Astrocyte (in vitro differentiated cells and primary cell): ENCODE results near the gene PIK3R3. TPM values are rescaled to one million over a fixed set of nuclear protein-coding genes. Genes with fewer than 3 reads are reported as not detected.

Source experiments
- DNase-seq: peaks from one replicate; pipeline ENCODE4 v3.0.0-alpha.2; 2010; ENCODE audit warnings: low read depth
- FAIRE-seq: peaks from 2 replicates; lab custom pipeline; 2011; peaks lifted over from hg19 to GRCh38; lab: Jason Lieb, UNC
- H2AFZ ChIP-seq: 2 replicates; pipeline ENCODE4 v1.6.0; 2012; ENCODE audit warnings: low read depth, low read length, inconsistent platforms
- H3K27ac ChIP-seq: 2 replicates; pipeline ENCODE4 v1.5.1; 2011; ENCODE audit warnings: low read depth, low read length, inconsistent platforms
- H3K27me3 ChIP-seq: 2 replicates; pipeline ENCODE4 v1.6.0; 2011; ENCODE audit warnings: low read length, inconsistent platforms; ENCODE audit not compliant: insufficient read depth
- H3K36me3 ChIP-seq: 2 replicates; pipeline ENCODE4 v1.5.1; 2011; ENCODE audit warnings: low read length, inconsistent platforms; ENCODE audit not compliant: insufficient read depth
- H3K4me1 ChIP-seq: 2 replicates; pipeline ENCODE4 v1.5.1; 2011; ENCODE audit warnings: low read length, inconsistent platforms; ENCODE audit not compliant: insufficient read depth
- H3K4me2 ChIP-seq: 2 replicates; pipeline ENCODE4 v1.6.0; 2012; ENCODE audit warnings: low read length, inconsistent platforms
- H3K4me3 ChIP-seq: 2 replicates; pipeline ENCODE4 v1.5.1; 2011; ENCODE audit warnings: low read depth, mild to moderate bottlenecking, low read length, inconsistent platforms; ENCODE audit not compliant: insufficient read depth
- H3K79me2 ChIP-seq: 2 replicates; pipeline ENCODE4 v1.6.0; 2012; ENCODE audit warnings: mild to moderate bottlenecking, low read length, inconsistent platforms; ENCODE audit not compliant: insufficient read depth
- H3K9ac ChIP-seq: 2 replicates; pipeline ENCODE4 v1.6.0; 2012; ENCODE audit warnings: mild to moderate bottlenecking, low read length, inconsistent platforms
- H3K9me3 ChIP-seq: 2 replicates; pipeline ENCODE4 v1.5.1; 2012; ENCODE audit warnings: low read depth, mild to moderate bottlenecking, low read length, inconsistent platforms; ENCODE audit not compliant: insufficient read depth
- H4K20me1 ChIP-seq: 2 replicates; pipeline ENCODE4 v1.6.0; 2012; ENCODE audit warnings: low read length, inconsistent platforms; ENCODE audit not compliant: insufficient read depth
- H3K27ac Mint-ChIP-seq: one replicate; pipeline ENCODE4 v1.8.0; 2021; ENCODE audit warnings: mild to moderate bottlenecking, mixed read lengths; ENCODE audit not compliant: unreplicated experiment
- H3K27me3 Mint-ChIP-seq: one replicate; pipeline ENCODE4 v1.8.0; 2021; ENCODE audit warnings: low read depth, mixed read lengths; ENCODE audit not compliant: unreplicated experiment
- H3K36me3 Mint-ChIP-seq: one replicate; pipeline ENCODE4 v1.8.0; 2021; ENCODE audit warnings: low read depth, mixed read lengths; ENCODE audit not compliant: unreplicated experiment
- H3K4me1 Mint-ChIP-seq: one replicate; pipeline ENCODE4 v1.8.0; 2021; ENCODE audit warnings: low read depth, mixed read lengths; ENCODE audit not compliant: unreplicated experiment
- H3K4me3 Mint-ChIP-seq: one replicate; pipeline ENCODE4 v1.8.0; 2021; ENCODE audit warnings: mild to moderate bottlenecking, moderate library complexity, mixed read lengths; ENCODE audit not compliant: unreplicated experiment
- H3K9me3 Mint-ChIP-seq: one replicate; pipeline ENCODE4 v1.8.0; 2021; ENCODE audit warnings: mild to moderate bottlenecking, mixed read lengths; ENCODE audit not compliant: unreplicated experiment
- CTCF ChIP-seq: IDR thresholded peaks from 2 replicates; pipeline ENCODE4 v1.5.1; 2011; ENCODE audit warnings: low read depth, mild to moderate bottlenecking, inconsistent platforms, low read length, moderate library complexity; ENCODE audit not compliant: insufficient read depth
- EZH2 ChIP-seq: IDR thresholded peaks from 2 replicates; pipeline ENCODE4 v1.6.1; 2012; ENCODE audit warnings: mild to moderate bottlenecking, low read length, inconsistent platforms; ENCODE audit not compliant: insufficient read depth
- total RNA-seq: library from RNA; stranded (reverse); gene quantifications from 2 replicates; pipeline ENCODE4 v1.2.1, GENCODE V29; 2021

Gene PIK3R3
- total RNA-seq, 1 donor from 2014 or later, result 68.4 TPM

GRCh38 chr1:45994423-45994822 is 138.0 kb downstream of the PIK3R3 start:
- peaks cover 2% of the 10 kb centered on the region for H3K79me2 ChIP-seq
- no peak overlapping the region for H3K27ac Mint-ChIP-seq
- H4K20me1 ChIP-seq, result peaks cover 6% of the 10 kb centered on the region
- H3K27me3 ChIP-seq, result no peaks in the 10 kb centered on the region
- no peak overlapping the region for H3K4me3 Mint-ChIP-seq
- H3K27me3 Mint-ChIP-seq, result no peaks in the 10 kb centered on the region
- H3K36me3 Mint-ChIP-seq, result peaks cover 8% of the 10 kb centered on the region
- no peak overlapping the region for H3K4me3 ChIP-seq
- H3K4me1 Mint-ChIP-seq, result peaks cover 2% of the 10 kb centered on the region
- H3K4me1 ChIP-seq, result no peaks in the 10 kb centered on the region
- H2AFZ ChIP-seq, result no peak overlapping the region
- no peak overlapping the region for H3K9ac ChIP-seq
- peaks cover 1% of the 10 kb centered on the region for H3K9me3 Mint-ChIP-seq
- H3K27ac ChIP-seq, result no peak overlapping the region
- DNase-seq (no peak), FAIRE-seq (no peak)
- no peaks in the 10 kb centered on the region for H3K9me3 ChIP-seq
- no peaks in the 10 kb centered on the region for H3K36me3 ChIP-seq
- TF ChIP-seq EZH2 (no peak), CTCF (no peak)
- no peak overlapping the region for H3K4me2 ChIP-seq

Other genes starting within 250 kb of the PIK3R3 start
- 1.7 and 2.2 TPM in 2 replicates for gene TSPAN1, start 42.5 kb upstream of the PIK3R3 start, total RNA-seq
- gene P3R3URF, start 43.9 kb upstream of the PIK3R3 start, total RNA-seq, result not detected in 2 replicates
- 55.1 and 57.8 TPM in 2 replicates for gene POMGNT1, start 65.8 kb upstream of the PIK3R3 start, total RNA-seq
- gene LURAP1, start 70.7 kb upstream of the PIK3R3 start, total RNA-seq, result 1.3 and 1.7 TPM in 2 replicates
- 1.9 and 2.4 TPM in 2 replicates for gene RAD54L, start 115.1 kb upstream of the PIK3R3 start, total RNA-seq
- 88.2 and 94.5 TPM in 2 replicates for gene LRRC41, start 171.0 kb upstream of the PIK3R3 start, total RNA-seq
- 299 and 337 TPM in 2 replicates for gene UQCRH, start 171.1 kb upstream of the PIK3R3 start, total RNA-seq
- 15.5 and 16.9 TPM in 2 replicates for gene NSUN4, start 208.2 kb upstream of the PIK3R3 start, total RNA-seq